Large intestine (tissue), 3 donors: Measurements from ENCODE around the gene USP8. TPM values are rescaled to one million over a fixed set of nuclear protein-coding genes. Genes with fewer than 3 reads are reported as not detected.
"Not testable (repeated sequence)": the region's sequence is repeated elsewhere in the genome, so short reads cannot be mapped to it uniquely, and the experiment has no call there.

ENCODE experiments used
- DNase-seq, 2 donors: peaks; one replicate each; pipeline versions ENCODE4 v3.0.0 to v3.0.0-alpha.2; 2013
- H3K27ac ChIP-seq: one replicate; pipeline ENCODE4 v1.5.1; 2013; ENCODE audit warnings: low read length
- H3K27me3 ChIP-seq: 2 replicates; pipeline ENCODE4 v1.6.1; 2013; ENCODE audit warnings: low read length; ENCODE audit not compliant: control insufficient read depth, insufficient read depth
- H3K36me3 ChIP-seq: 2 replicates; pipeline ENCODE4 v1.6.1; 2013; ENCODE audit warnings: low read length; ENCODE audit not compliant: control insufficient read depth, insufficient read depth
- H3K4me1 ChIP-seq: one replicate; pipeline ENCODE4 v1.6.1; 2013; ENCODE audit warnings: low read length; ENCODE audit not compliant: control insufficient read depth, insufficient read depth
- H3K4me3 ChIP-seq: one replicate; pipeline ENCODE4 v1.5.1; 2013; ENCODE audit warnings: low read length
- H3K9me3 ChIP-seq: one replicate; pipeline ENCODE4 v1.6.1; 2013; ENCODE audit warnings: mild to moderate bottlenecking, low read depth, low read length, moderate library complexity; ENCODE audit not compliant: control insufficient read depth
- WGBS: methylation state at CpG from one replicate; pipeline ENCODE4 v1.1.5; 2013; ENCODE audit warnings: low lambda C conversion rate; ENCODE audit not compliant: insufficient coverage; 5-methylcytosine and 5-hydroxymethylcytosine counted together
- polyA plus RNA-seq: library from polyadenylated mRNA; unstranded; fragments of 120-200 nt; gene quantifications from one replicate; pipeline ENCODE4 v1.2.1, GENCODE V29; 2013

Gene USP8
- polyA plus RNA-seq, 1 donor, result 59.9 TPM

- no CpG with 5 or more reads among the region's 2 CpGs for WGBS
- Histone ChIP-seq H3K4me3 (no peak overlapping the region), H3K4me1 (no peaks in the 10 kb centered on the region), H3K9me3 (no peaks in the 10 kb centered on the region), H3K36me3 (no peaks in the 10 kb centered on the region), H3K27ac (no peak overlapping the region), H3K27me3 (no peaks in the 10 kb centered on the region)
- no peak for DNase-seq
Observed at GRCh38 chr15:50411870-50412269, 12.3 kb upstream of the USP8 start.

- WGBS, result 100% methylated on average over 2 of the region's 2 CpGs
- no peak overlapping the region for H3K27ac ChIP-seq
- H3K36me3 ChIP-seq, result no peaks in the 10 kb centered on the region
- H3K4me3 ChIP-seq, result no peak overlapping the region
- DNase-seq, result no peak
- no peaks in the 10 kb centered on the region for H3K27me3 ChIP-seq
- H3K9me3 ChIP-seq, result no peaks in the 10 kb centered on the region
- no peaks in the 10 kb centered on the region for H3K4me1 ChIP-seq
Observed at GRCh38 chr15:50414624-50415023, 9.6 kb upstream of the USP8 start.

GRCh38 chr15:50415752-50416404 is 8.3 kb upstream of the USP8 start:
- H3K27me3 ChIP-seq, result no peaks in the 10 kb centered on the region
- no peak overlapping the region for H3K4me3 ChIP-seq
- no peaks in the 10 kb centered on the region for H3K9me3 ChIP-seq
- no peaks in the 10 kb centered on the region for H3K36me3 ChIP-seq
- DNase-seq, result peak; percentile 9 to 40
- no CpG with 5 or more reads among the region's 3 CpGs for WGBS
- no peaks in the 10 kb centered on the region for H3K4me1 ChIP-seq
- no peak overlapping the region for H3K27ac ChIP-seq

- 80% methylated on average over 1 of the region's 1 CpG for WGBS
- no peaks in the 10 kb centered on the region for H3K9me3 ChIP-seq
- no peaks in the 10 kb centered on the region for H3K27me3 ChIP-seq
- H3K36me3 ChIP-seq, result no peaks in the 10 kb centered on the region
- no peak overlapping the region for H3K4me3 ChIP-seq
- no peak overlapping the region for H3K27ac ChIP-seq
- no peak for DNase-seq
- no peaks in the 10 kb centered on the region for H3K4me1 ChIP-seq
Observed at GRCh38 chr15:50416890-50417289, 7.3 kb upstream of the USP8 start.

- Histone ChIP-seq H3K4me1 (no peaks in the 10 kb centered on the region), H3K9me3 (no peaks in the 10 kb centered on the region), H3K27ac (no peak overlapping the region), H3K4me3 (no peak overlapping the region), H3K36me3 (no peaks in the 10 kb centered on the region), H3K27me3 (no peaks in the 10 kb centered on the region)
- DNase-seq, result peak in 1 of 2 donors; percentile 8
- WGBS, result no CpG with 5 or more reads among the region's 9 CpGs
Observed at GRCh38 chr15:50418041-50418583, 6.1 kb upstream of the USP8 start.

- Histone ChIP-seq H3K4me3 (peak overlapping the region; percentile 70), H3K9me3 (peaks cover 5% of the 10 kb centered on the region), H3K27me3 (no peaks in the 10 kb centered on the region), H3K4me1 (no peaks in the 10 kb centered on the region), H3K27ac (peak overlapping the region; percentile 84), H3K36me3 (peaks cover 9% of the 10 kb centered on the region)
- DNase-seq, result peak in 1 of 2 donors; percentile 10
- WGBS, result no CpG with 5 or more reads among the region's 5 CpGs
Observed at GRCh38 chr15:50425219-50425618, 1.0 kb downstream of the USP8 start.

GRCh38 chr15:50425678-50426246 is 1.6 kb downstream of the USP8 start:
- peak overlapping the region; percentile 70 for H3K4me3 ChIP-seq
- H3K4me1 ChIP-seq, result not testable (repeated sequence)

GRCh38 chr15:50426428-50426827 is 2.2 kb downstream of the USP8 start:
- DNase-seq, result no peak
- Histone ChIP-seq H3K27ac (no peak overlapping the region), H3K4me3 (no peak overlapping the region), H3K27me3 (no peaks in the 10 kb centered on the region), H3K4me1 (no peaks in the 10 kb centered on the region), H3K9me3 (peaks cover 5% of the 10 kb centered on the region), H3K36me3 (peaks cover 11% of the 10 kb centered on the region)
- WGBS, result 100% methylated on average over 1 of the region's 9 CpGs

More at GRCh38 chr15:50425678-50426246, 1.6 kb downstream of the USP8 start:
- not testable (repeated sequence) for H3K27ac ChIP-seq, H3K9me3 ChIP-seq, H3K27me3 ChIP-seq, DNase-seq
- H3K36me3 ChIP-seq, result peaks cover 11% of the 10 kb centered on the region
- WGBS, result 87% methylated on average over 3 of the region's 17 CpGs

- Histone ChIP-seq H3K9me3 (no peaks in the 10 kb centered on the region), H3K4me1 (peaks cover 3% of the 10 kb centered on the region), H3K36me3 (peaks cover 25% of the 10 kb centered on the region), H3K27ac (no peak overlapping the region), H3K27me3 (no peaks in the 10 kb centered on the region), H3K4me3 (no peak overlapping the region)
- WGBS, result no CpG with 5 or more reads among the region's 1 CpG
- DNase-seq, result no peak
Observed at GRCh38 chr15:50431204-50431603, 7.0 kb downstream of the USP8 start.

GRCh38 chr15:50432230-50432629 is 8.0 kb downstream of the USP8 start:
- Histone ChIP-seq H3K27ac (no peak overlapping the region), H3K27me3 (no peaks in the 10 kb centered on the region), H3K4me1 (peaks cover 3% of the 10 kb centered on the region), H3K4me3 (no peak overlapping the region), H3K9me3 (no peaks in the 10 kb centered on the region), H3K36me3 (peaks cover 20% of the 10 kb centered on the region)
- no CpG with 5 or more reads among the region's 2 CpGs for WGBS
- no peak for DNase-seq
